ENCODE results near the gene ZDHHC12.
A peak's percentile ranks its signal among the peaks of the same experiment; 100 is the strongest.

GRCh38 chr9:128684325-128685199, 39.4 kb downstream of the ZDHHC12 start:
- no peak for TF ChIP-seq CTCF (IDR thresholded peaks at IDR 0.05)
- peak in 1 of 2 donors; percentile 49 for TF ChIP-seq POLR2A (IDR thresholded peaks at IDR 0.05)

Measured in heart left ventricle (tissue), 13 donors.